HUES64 (cell line): ENCODE data around the gene ARHGEF37.
"Not testable (repeated sequence)": the region's sequence is repeated elsewhere in the genome, so short reads cannot be mapped to it uniquely, and the experiment has no call there.

ENCODE experiments used
- H3K27ac ChIP-seq: 2 replicates; pipeline ENCODE4 v1.7.0; 2013; ENCODE audit warnings: low read depth, low read length, inconsistent platforms
- H3K27me3 ChIP-seq: 2 replicates; pipeline ENCODE4 v1.6.1; 2013; ENCODE audit warnings: mild to moderate bottlenecking, low read length; ENCODE audit not compliant: insufficient read depth
- H3K36me3 ChIP-seq: 2 replicates; pipeline ENCODE4 v1.6.1; 2013; ENCODE audit warnings: mild to moderate bottlenecking, low read length; ENCODE audit not compliant: insufficient read depth
- H3K4me1 ChIP-seq: 2 replicates; pipeline ENCODE4 v1.6.1; 2013; ENCODE audit warnings: mild to moderate bottlenecking, low read length, moderate library complexity; ENCODE audit not compliant: insufficient read depth
- H3K4me3 ChIP-seq: 2 replicates; pipeline ENCODE4 v1.5.1; 2013; ENCODE audit warnings: mild to moderate bottlenecking, low read length, moderate library complexity
- H3K9ac ChIP-seq: 2 replicates; pipeline ENCODE4 v1.6.1; 2013; ENCODE audit warnings: mild to moderate bottlenecking, low read depth, low read length
- H3K9me3 ChIP-seq: 2 replicates; pipeline ENCODE4 v1.6.1; 2013; ENCODE audit warnings: low read depth, low read length; ENCODE audit not compliant: insufficient read depth
- WGBS: fragments of 150-250, 120-280 bp; methylation state at CpG from one replicate; pipeline ENCODE4 v1.1.7; 2013; ENCODE audit warnings: missing lambda C conversion rate; 5-methylcytosine and 5-hydroxymethylcytosine counted together

The ARHGEF37 gene

DNA sequence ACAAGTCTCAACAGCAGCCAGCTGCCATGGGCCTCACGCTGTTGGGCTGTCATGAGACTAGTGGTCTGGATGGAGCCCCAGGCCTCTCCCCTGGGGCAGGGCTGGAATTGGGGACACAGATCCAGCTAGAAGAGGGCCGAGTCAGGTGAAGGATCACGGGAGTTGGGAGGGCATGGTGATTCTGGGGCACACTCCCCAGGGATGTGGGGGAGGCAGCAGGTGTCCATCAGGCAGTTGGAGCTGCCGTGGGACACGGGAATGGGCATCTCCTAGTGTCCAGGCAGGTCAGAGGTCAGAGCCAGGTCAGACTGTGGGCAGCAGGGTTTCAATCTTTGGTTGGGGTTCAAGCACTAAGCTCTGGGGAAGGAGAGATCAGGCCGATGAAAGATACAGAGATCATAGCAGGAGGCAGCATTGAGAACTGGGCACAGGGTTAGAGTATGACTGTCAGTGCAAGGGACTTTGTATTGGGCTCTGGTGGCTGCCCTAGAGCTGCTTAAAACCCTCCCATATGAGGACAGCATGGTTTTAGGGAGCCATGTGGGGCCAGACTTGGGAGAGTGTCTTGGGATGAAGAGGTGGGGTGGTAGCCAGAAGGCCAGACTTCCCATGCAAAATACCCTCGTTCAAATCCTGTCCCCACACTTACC, 59.2 kb downstream of the ARHGEF37 start:
- H3K27me3 ChIP-seq = no peaks in the 10 kb centered on the region
- H3K4me3 ChIP-seq = no peak overlapping the region
- 91% methylated on average over 7 of the region's 7 CpGs for WGBS
- H3K4me1 ChIP-seq = no peaks in the 10 kb centered on the region
- no peaks in the 10 kb centered on the region for H3K9me3 ChIP-seq
- no peaks in the 10 kb centered on the region for H3K36me3 ChIP-seq
- H3K9ac ChIP-seq = no peak overlapping the region
- no peak overlapping the region for H3K27ac ChIP-seq

DNA sequence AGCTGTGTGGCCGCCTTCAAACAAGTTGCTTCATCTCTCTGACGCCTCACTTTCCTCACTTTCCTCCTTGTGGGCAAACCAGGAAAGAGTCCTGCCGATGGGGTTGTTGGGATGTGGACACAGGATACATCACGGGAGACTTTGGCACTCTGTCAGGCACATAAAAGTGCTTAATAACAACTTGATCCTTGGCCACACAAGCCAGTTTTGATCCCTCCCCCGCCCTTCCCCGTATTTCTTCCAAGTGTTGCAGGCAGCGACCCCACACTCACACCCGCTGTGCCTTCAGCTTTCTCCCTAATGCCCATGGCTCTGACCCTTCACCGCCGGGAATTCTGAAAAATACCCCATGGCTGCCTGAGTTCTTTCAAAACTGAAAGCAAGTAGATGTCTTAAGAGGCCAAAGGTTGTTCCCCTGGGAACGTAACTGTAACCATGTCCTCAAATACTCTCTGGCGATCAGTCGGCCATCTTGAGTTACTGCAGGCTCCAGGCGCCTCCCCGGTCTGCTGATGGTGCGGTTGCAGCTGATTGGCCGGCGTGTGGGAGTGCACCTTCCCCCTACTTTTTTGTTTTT, 59.8 kb downstream of the ARHGEF37 start:
- H3K9ac ChIP-seq = no peak overlapping the region
- H3K27me3 ChIP-seq = no peaks in the 10 kb centered on the region
- 93% methylated on average over 18 of the region's 18 CpGs for WGBS
- H3K27ac ChIP-seq = no peak overlapping the region
- H3K36me3 ChIP-seq = no peaks in the 10 kb centered on the region
- H3K4me3 ChIP-seq = no peak overlapping the region
- H3K4me1 ChIP-seq = no peaks in the 10 kb centered on the region
- H3K9me3 ChIP-seq = no peaks in the 10 kb centered on the region

DNA sequence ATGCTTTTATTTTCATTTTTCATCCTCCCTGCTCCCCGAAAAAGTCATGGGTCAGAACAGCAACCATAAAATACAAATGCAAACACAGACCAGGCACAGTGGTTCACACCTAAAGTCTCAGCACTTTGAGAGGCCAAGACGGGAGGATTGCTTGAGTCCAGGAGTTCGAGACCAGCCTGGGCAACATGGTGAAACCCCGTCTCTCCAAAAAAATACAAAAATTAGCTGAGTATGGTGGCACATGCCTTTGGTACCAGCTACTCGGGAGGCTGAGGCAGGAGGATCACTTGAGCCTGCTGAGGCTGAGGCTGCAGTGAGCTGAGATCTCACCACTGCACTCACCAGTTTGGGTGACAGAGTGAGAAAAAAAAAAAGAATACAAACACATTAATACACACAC, 60.3 kb downstream of the ARHGEF37 start:
- H3K27ac ChIP-seq = no peak overlapping the region

DNA sequence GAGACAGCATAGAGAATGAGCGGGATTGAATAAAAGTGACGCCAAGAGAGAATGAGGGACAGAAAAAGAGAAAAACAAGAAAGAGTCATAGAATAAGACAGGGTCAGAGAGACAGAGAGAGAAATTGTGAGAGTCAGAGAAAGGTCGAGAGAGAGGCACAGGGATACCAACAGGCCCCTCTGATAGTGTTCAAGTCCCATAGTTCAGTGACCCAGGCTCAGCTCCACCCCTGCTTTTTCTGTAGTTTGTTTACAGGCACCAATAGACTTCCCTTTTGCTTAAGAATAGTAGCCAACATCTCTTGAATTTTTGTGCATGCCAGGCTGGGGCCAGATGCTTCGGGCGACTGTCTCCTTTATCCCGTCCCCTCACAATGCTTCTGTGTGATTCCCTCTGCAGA, 62.5 kb downstream of the ARHGEF37 start:
- H3K27me3 ChIP-seq = no peaks in the 10 kb centered on the region
- no peaks in the 10 kb centered on the region for H3K9me3 ChIP-seq

More for the DNA sequence above, 60.3 kb downstream of the ARHGEF37 start:
- H3K27me3 ChIP-seq = no peaks in the 10 kb centered on the region
- H3K4me3 ChIP-seq = no peak overlapping the region
- no peaks in the 10 kb centered on the region for H3K36me3 ChIP-seq
- 91% methylated on average over 5 of the region's 5 CpGs for WGBS
- no peaks in the 10 kb centered on the region for H3K4me1 ChIP-seq
- no peaks in the 10 kb centered on the region for H3K9me3 ChIP-seq
- no peak overlapping the region for H3K9ac ChIP-seq

DNA sequence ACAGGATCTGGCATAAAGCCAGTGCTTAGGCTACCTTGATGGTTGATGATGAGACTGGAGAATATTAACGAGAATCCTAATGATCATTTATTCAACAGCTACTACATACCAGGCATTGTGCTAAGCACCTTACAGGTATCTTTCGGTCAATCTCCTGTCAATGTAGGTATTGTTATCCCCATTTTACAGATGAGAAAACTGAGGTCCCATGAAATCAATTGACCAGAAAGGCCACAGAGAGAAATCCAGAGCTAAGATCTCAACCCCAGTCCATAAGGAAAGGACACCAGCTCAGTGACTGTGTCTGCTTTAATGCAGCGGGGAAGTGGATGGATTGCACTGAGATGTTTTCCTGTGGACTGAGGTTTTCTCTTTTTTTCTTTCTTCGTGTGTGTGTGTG, 63.3 kb downstream of the ARHGEF37 start:
- Histone ChIP-seq H3K36me3 (no peaks in the 10 kb centered on the region), H3K9ac (no peak overlapping the region), H3K27ac (no peak overlapping the region), H3K4me1 (no peaks in the 10 kb centered on the region), H3K4me3 (no peak overlapping the region), H3K9me3 (no peaks in the 10 kb centered on the region), H3K27me3 (no peaks in the 10 kb centered on the region)
- WGBS = 98% methylated on average over 3 of the region's 4 CpGs

More for the DNA sequence above, 62.5 kb downstream of the ARHGEF37 start:
- Histone ChIP-seq H3K27ac (no peak overlapping the region), H3K36me3 (no peaks in the 10 kb centered on the region), H3K4me3 (no peak overlapping the region), H3K9ac (no peak overlapping the region), H3K4me1 (no peaks in the 10 kb centered on the region)
- WGBS = 89% methylated on average over 6 of the region's 6 CpGs

DNA sequence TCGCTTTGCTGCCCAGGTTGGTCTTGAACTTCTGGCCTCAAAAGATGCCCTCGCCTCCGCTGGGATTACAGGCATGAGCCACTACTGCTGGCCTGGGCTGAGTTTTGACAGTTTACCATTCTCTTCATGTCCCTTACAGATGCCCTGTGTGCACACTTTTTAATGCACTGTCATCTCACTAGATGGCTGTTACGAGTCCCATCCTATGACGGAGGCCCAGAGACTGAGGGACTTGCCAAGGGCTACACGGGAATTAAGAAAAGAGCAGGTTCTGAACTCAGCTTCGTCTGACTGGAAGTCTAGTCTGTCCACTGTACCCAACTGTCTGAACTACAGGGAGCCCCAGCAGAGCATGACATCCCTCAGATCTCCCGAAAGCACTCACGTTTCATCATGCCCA, 63.9 kb downstream of the ARHGEF37 start:
- Histone ChIP-seq H3K4me1 (no peaks in the 10 kb centered on the region), H3K27ac (no peak overlapping the region), H3K4me3 (no peak overlapping the region), H3K9ac (no peak overlapping the region), H3K9me3 (no peaks in the 10 kb centered on the region), H3K36me3 (no peaks in the 10 kb centered on the region), H3K27me3 (no peaks in the 10 kb centered on the region)
- WGBS = 92% methylated on average over 9 of the region's 9 CpGs

DNA sequence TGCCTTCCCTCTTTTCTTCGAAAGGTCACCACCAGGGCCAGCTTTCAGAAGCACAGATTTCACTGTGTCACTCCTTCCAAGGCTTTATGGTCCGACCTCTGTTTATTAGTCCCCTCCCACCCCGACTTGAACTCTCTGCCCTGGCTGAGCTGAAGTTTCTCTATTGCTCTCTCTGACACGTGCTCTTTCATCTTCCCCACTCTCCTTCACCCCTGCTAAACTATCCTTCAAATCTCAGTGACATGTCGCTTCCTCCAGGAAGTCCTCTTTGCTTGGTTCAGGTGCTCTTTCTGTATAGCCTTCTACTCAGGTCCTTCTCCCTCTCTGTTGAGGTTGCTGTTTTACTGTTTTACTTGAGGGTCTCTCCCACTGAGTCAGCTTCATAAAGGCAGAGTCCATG, 64.4 kb downstream of the ARHGEF37 start:
- Histone ChIP-seq H3K9me3 (no peaks in the 10 kb centered on the region), H3K9ac (no peak overlapping the region), H3K27ac (no peak overlapping the region), H3K4me3 (no peak overlapping the region), H3K36me3 (no peaks in the 10 kb centered on the region), H3K4me1 (no peaks in the 10 kb centered on the region), H3K27me3 (no peaks in the 10 kb centered on the region)
- 80% methylated on average over 5 of the region's 5 CpGs for WGBS

DNA sequence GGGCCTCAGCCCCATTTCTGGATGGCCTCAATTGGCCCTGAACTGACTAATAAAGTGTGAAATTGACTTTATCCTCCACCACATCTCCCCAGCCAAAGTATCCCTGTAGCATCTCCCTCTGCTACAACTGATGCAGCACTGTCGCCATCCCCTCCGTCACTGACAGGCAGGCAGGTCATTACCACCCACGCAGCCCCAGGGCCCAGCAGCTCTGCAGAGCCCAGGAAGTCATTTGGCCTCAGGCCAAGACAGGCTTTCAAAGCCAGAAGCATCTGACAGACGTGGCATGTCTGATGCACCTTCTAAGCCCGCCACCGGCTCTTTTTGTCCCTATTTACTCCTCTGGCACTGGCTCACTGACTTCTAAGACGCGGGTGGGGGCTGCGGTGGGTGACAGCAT, 65.3 kb downstream of the ARHGEF37 start:
- no peak overlapping the region for H3K27ac ChIP-seq
- H3K36me3 ChIP-seq = no peaks in the 10 kb centered on the region
- H3K4me1 ChIP-seq = no peaks in the 10 kb centered on the region
- H3K9ac ChIP-seq = no peak overlapping the region
- H3K4me3 ChIP-seq = no peak overlapping the region
- H3K27me3 ChIP-seq = no peaks in the 10 kb centered on the region
- H3K9me3 ChIP-seq = no peaks in the 10 kb centered on the region
- WGBS = 84% methylated on average over 9 of the region's 9 CpGs

DNA sequence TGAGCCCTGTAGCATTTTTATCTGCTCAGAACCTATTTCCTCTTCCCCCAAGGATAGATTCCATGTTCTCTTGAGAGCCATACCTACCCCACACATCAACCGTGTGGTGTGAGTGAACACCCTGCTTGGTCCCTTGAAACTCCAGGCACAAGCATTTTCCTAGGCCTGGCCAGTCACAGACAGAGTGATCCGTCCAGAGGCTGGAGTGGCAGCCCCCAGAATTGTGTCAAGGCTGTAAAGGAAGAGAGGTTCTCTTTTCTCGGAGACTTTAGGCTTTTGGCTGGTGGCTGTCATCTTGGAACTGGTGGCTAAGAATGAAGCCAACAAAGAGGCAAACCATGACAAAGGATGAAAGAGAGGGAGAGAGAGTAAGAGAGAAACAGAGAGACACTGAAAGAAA, 66.0 kb downstream of the ARHGEF37 start:
- H3K36me3 ChIP-seq = no peaks in the 10 kb centered on the region
- H3K4me1 ChIP-seq = no peaks in the 10 kb centered on the region
- H3K27ac ChIP-seq = no peak overlapping the region
- 86% methylated on average over 3 of the region's 3 CpGs for WGBS
- no peaks in the 10 kb centered on the region for H3K9me3 ChIP-seq
- no peak overlapping the region for H3K9ac ChIP-seq
- H3K4me3 ChIP-seq = no peak overlapping the region
- H3K27me3 ChIP-seq = no peaks in the 10 kb centered on the region

DNA sequence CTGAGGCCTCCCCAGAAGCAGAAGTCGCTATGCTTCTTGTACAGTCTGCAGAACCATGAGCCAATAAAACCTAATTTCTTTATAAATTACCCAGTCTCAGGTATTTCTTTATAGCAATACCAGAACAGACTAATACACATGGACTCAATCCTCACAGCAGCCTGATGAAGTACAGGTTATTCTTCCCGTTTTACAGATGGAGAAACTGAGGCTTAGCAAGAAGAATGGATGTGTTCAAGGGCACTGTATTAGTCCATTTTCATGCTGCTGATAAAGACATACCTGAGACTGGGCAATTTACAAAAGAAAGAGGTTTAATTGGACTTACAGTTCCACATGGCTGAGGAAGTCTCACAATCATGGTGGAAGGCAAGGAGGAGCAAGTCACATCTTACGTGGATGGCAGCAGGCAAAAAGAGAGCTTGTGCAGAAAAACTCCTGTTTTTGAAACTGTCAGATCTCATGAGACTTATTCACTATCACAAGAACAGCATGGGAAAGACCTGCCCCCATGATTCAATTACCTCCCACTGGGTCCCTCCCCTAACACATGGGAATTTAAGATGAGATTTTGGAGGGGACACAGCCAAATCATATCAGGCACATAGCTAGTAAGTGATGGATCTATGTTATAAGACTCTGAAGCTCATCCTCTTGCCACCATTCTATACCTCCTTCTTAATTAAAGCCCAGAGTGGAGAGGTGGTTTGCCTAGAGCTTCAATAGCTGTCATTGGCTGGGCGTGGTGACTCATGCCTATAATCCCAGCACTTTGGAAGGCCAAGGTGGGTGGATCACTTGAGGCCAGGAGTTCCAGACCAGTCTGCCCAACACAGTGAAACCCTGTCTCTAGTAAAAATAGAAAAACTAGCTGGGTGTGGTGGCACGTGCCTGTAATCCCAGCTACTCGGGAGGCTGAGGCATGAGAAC, 67.4 kb downstream of the ARHGEF37 start:
- H3K27ac ChIP-seq, H3K4me1 ChIP-seq, H3K9ac ChIP-seq, H3K9me3 ChIP-seq, H3K36me3 ChIP-seq, H3K27me3 ChIP-seq, H3K4me3 ChIP-seq: not testable (repeated sequence)
- WGBS = 95% methylated on average over 6 of the region's 6 CpGs

DNA sequence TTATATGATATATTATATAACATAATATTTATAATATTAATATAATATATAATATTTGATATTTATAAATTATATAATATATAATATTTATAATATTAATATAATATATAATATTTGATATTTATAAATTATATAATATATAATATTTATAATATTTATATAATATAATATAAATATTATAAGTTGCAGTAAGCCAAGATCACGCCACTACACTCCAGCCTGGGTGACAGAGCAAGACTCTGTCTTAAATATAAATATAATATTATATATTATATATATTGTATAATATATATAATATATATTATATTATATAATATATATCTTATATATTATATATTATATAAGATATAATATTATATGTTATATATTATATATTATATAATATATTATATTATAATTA, 68.4 kb downstream of the ARHGEF37 start:
- not testable (repeated sequence) for H3K9me3 ChIP-seq, H3K36me3 ChIP-seq, H3K9ac ChIP-seq, H3K4me3 ChIP-seq, H3K4me1 ChIP-seq, H3K27ac ChIP-seq, H3K27me3 ChIP-seq
- no CpG with 5 or more reads among the region's 1 CpG for WGBS
